Panc1 (cell line): ENCODE measurements around the gene STOM. TPM values are rescaled to one million over a fixed set of nuclear protein-coding genes. Genes with fewer than 3 reads are reported as not detected.

Experiments
- total RNA-seq: library from RNA; stranded (reverse); gene quantifications from one replicate; pipeline ENCODE4 v1.2.1, GENCODE V29; 2021; ENCODE audit not compliant: unreplicated experiment

STOM gene
- total RNA-seq, 1 experiment from 2014 or later: 81.2 TPM

Other genes starting within 250 kb of the STOM start
- 42.7 TPM for gene RAB14, start 168.4 kb downstream of the STOM start, total RNA-seq
- 278 TPM for gene GSN, start 102.1 kb downstream of the STOM start, total RNA-seq
- gene GGTA1, start 129.6 kb upstream of the STOM start, total RNA-seq: not detected